ENCODE data around the gene ADAMTSL1.

Gene ADAMTSL1

DNA sequence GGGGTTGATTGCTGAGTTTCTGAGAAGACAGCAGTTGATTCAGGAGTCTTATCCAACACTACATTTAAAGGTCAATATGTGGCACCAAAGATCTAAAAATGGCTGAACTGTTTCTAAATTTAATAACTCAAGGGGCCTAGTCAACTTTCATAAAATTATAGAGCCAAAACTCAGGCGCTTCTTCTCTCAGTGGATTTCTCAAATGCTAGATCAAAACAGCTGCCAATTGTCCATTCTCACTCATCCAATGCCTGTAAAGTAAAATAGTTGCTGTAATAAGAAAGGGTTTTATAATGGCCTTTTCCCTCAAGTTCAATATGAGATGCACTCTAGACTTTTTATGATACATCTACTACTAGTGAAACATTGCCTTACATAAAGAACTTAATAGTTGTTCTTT, 26.5 kb downstream of the ADAMTSL1 start:
- TF ChIP-seq, protein P1, sequence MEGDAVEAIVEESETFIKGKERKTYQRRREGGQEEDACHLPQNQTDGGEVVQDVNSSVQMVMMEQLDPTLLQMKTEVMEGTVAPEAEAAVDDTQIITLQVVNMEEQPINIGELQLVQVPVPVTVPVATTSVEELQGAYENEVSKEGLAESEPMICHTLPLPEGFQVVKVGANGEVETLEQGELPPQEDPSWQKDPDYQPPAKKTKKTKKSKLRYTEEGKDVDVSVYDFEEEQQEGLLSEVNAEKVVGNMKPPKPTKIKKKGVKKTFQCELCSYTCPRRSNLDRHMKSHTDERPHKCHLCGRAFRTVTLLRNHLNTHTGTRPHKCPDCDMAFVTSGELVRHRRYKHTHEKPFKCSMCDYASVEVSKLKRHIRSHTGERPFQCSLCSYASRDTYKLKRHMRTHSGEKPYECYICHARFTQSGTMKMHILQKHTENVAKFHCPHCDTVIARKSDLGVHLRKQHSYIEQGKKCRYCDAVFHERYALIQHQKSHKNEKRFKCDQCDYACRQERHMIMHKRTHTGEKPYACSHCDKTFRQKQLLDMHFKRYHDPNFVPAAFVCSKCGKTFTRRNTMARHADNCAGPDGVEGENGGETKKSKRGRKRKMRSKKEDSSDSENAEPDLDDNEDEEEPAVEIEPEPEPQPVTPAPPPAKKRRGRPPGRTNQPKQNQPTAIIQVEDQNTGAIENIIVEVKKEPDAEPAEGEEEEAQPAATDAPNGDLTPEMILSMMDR (conservative IDR thresholded peaks at IDR 0.05), result no peak
- H3K27ac ChIP-seq, result peak overlapping the region; percentile 81

GRCh38 chr9:18501949-18502348, 28.0 kb downstream of the ADAMTSL1 start:
- TF ChIP-seq, protein P1 (conservative IDR thresholded peaks at IDR 0.05), result no peak
- no peak overlapping the region for H3K27ac ChIP-seq

DNA sequence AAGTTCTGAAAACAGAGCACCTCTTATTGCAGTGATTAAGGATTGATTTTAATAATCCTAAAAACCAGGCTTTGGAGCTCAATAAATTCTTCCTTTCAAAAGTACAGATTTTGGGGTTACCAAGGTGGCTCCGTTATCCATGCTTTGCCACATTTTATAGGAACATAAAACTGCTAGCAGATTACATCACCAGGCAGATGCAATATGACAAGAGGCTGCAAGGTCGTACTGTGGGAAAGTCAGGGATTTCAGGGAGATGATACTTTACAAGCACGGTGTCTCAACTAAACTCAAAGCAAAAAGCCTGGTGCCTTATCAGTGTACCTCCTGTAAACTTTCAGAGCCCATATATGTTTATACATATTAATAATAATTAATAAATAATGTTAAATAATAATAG, 28.6 kb downstream of the ADAMTSL1 start:
- TF ChIP-seq, protein P1 (conservative IDR thresholded peaks at IDR 0.05), result no peak
- no peak overlapping the region for H3K27ac ChIP-seq

DNA sequence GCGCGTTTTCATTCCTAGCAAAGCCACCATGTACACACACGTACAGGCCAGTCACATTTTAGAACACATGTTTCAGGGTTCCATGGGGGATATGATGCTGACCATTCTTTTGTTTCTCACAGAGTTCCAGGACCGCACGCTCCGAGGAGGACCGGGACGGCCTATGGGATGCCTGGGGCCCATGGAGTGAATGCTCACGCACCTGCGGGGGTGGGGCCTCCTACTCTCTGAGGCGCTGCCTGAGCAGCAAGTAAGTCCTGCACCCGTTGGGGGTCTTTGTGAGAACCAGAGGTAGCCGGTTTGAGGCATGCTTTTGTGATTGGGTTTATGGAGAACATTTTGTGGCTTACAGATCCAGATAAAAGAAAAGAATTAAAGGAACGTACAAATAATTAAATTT, 30.8 kb downstream of the ADAMTSL1 start:
- TF ChIP-seq, protein P1 (conservative IDR thresholded peaks at IDR 0.05), result no peak
- no peak overlapping the region for H3K27ac ChIP-seq

DNA sequence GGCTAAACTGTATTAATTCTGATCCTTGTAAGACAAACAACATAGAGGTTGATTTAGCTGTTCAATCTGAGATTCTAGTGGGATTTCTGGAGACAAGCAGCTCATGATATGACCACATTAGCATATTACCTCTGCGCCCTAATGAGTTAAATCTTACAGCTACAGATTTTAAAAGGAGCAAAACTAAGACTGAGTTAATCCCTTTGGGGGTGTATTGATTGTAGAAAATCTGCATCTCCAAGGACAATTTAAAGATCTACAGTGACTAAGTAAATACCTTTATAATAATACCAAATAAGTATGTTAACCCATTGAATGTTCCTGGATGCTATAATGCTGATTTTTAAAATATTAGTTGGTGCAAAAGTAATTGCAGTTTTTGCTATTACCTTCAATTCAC, 33.2 kb downstream of the ADAMTSL1 start:
- TF ChIP-seq, protein P1 (conservative IDR thresholded peaks at IDR 0.05), result no peak

DNA sequence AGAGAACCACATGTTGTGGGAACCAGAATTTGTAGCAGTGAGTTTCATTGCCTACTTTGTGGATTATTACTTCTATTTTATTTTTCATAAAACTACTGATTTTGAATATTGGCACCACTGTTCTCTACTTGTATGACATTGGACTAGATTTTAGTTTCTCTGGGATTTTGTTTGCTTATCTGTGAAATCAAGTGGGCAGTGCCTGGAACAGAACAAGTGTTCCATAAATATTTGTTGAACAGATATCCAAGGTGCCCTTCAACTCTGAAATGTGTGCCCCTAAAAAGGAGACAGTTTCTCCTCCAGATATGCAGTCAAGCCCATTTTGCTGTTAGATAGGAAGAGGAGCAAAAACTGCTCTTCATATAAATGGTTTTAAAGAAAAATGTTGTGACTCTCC, 42.6 kb downstream of the ADAMTSL1 start:
- H3K27ac ChIP-seq, result no peak overlapping the region
- TF ChIP-seq, protein P1 (conservative IDR thresholded peaks at IDR 0.05), result no peak

More for the DNA sequence above, 33.2 kb downstream of the ADAMTSL1 start:
- no peak overlapping the region for H3K27ac ChIP-seq

- TF ChIP-seq, protein P1 (conservative IDR thresholded peaks at IDR 0.05), result no peak
- no peak overlapping the region for H3K27ac ChIP-seq
Observed at GRCh38 chr9:18516965-18517364, 43.0 kb downstream of the ADAMTSL1 start.
